HG03039 (cell line): ENCODE data around the gene FTSJ1.
A peak's percentile ranks its signal among the peaks of the same experiment; 100 is the strongest.
"Not testable (repeated sequence)": the region's sequence is repeated elsewhere in the genome, so short reads cannot be mapped to it uniquely, and the experiment has no call there.

Experiments
- ATAC-seq: cut with Tn5 transposase; IDR thresholded peaks from one replicate; pipeline ENCODE4 v1.9.1; 2021; ENCODE audit warnings: mild to moderate bottlenecking, moderate library complexity; ENCODE audit not compliant: unreplicated experiment

The FTSJ1 gene, protein sequence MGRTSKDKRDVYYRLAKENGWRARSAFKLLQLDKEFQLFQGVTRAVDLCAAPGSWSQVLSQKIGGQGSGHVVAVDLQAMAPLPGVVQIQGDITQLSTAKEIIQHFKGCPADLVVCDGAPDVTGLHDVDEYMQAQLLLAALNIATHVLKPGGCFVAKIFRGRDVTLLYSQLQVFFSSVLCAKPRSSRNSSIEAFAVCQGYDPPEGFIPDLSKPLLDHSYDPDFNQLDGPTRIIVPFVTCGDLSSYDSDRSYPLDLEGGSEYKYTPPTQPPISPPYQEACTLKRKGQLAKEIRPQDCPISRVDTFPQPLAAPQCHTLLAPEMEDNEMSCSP

DNA sequence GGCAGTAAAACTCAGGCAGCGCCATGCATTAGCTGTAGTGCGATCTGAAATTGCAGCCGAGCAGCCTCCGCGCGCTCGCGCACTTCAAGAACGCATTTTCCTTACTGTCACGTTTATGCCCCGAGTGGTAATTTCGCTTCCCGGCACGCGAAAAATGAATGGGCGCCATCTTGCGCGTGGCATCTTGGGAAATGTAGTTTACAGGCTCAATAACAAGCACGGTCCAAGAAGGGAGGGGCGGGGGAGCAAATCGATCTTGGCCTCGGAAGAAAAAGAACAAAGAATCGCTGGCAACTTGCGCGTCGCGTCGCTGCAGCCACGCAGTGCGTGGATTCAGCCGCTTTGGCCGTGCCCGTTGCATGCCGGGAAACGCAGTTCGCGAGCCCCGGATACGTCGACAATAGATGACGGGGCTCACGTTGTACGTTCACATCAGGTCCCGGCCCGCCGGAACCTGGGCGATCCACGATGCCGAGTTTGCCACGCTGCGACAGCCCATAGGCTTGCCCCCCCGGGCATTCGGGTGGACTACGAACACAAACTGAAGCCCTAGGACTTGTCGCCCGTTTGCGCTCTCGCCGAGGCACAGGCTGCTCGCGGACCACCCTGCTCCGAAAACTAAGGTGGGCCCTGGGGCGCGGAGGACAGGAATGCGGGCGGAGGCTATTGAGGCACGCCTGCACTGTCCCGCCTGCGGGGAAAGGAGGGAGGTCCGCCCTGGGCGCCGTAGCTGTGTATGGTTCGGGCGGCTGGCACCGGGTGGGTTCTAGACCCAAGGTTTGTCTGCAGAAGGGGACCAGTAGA, at the start of gene FTSJ1:
TSS of gene FTSJ1 (plus strand) at position 426 of the 804 bp plus-strand sequence. CDS start 1,849 bp downstream, outside the sequence.
- ATAC-seq, result peak; percentile 79

DNA sequence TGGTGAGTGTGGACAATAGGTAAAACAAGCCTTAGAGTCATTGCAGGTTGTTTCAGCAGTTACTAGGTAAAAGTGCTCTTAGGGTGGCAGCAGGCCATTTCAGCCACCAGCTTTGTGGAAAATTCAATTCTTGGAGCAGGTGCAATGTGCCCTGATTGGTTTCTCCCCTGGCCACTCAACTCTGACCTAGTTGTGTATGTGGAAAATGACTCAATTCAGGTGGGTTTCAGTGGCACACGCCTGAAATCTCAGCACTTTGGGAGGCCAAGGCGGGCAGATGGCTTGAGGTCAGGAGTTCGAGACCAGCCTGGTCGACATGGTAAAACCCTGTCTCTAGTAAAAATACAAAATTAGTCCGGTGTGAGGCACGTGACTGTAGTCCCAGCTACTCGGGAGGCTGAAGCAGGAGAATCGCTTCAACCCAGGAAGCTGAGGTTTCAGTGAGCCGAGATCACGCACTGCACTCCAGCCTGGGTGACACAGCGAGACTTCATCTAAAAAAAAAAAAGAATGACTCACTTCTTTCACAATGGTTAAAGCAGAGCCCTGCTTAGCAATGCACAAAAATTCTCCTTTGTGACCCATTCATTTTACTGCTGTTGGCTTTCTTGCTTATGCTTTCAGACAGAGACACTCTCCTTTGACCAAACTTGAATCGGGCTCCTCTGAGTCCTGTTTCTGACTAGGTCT, 48.8 kb upstream of the FTSJ1 start:
- not testable (repeated sequence) for ATAC-seq

GRCh38 chrX:48429606-48430005, 46.4 kb upstream of the FTSJ1 start:
- not testable (repeated sequence) for ATAC-seq

GRCh38 chrX:48430166-48430565, 45.8 kb upstream of the FTSJ1 start:
- not testable (repeated sequence) for ATAC-seq

DNA sequence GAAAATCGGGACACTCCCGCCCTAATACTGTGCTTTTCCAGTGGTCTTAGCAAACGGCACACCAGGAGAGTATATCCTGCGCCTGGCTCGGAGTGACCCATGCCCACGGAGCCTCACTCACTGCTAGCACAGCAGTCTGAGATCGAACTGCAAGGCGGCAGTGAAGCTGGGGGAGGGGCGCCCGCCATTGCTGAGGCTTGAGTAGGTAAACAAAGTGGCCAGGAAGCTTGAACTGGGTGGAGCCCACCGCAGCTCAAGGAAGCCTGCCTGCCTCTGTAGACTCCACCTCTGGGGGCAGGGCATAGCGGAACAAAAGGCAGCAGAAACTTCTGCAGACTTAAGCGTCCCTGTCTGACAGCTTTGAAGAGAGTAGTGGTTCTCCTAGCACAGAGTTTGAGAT, 42.3 kb upstream of the FTSJ1 start:
- ATAC-seq, result not testable (repeated sequence)

GRCh38 chrX:48447201-48447600, 28.8 kb upstream of the FTSJ1 start:
- ATAC-seq, result not testable (repeated sequence)

GRCh38 chrX:48450076-48450475, 25.9 kb upstream of the FTSJ1 start:
- ATAC-seq, result no peak

DNA sequence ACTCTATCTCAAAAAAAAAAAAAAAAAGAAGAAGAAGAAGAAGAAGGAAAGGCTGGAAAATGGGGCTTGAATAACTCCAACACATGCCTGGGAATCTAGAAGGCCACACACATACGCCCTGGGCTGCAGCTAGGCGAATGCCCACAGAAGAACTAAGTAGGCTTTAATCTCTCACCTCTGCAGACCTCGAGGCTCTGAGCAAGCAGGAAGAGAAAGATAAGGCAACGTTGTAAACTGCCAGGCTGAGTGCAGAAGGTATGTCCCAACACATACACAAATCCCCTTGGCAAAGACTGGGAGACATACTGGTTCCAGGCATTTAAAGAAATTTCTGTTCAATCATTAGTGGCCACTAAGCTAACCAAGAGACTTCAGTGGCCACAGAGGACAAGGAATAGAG, 24.3 kb upstream of the FTSJ1 start:
- no peak for ATAC-seq

GRCh38 chrX:48456628-48457331, 19.2 kb upstream of the FTSJ1 start:
- no peak for ATAC-seq

DNA sequence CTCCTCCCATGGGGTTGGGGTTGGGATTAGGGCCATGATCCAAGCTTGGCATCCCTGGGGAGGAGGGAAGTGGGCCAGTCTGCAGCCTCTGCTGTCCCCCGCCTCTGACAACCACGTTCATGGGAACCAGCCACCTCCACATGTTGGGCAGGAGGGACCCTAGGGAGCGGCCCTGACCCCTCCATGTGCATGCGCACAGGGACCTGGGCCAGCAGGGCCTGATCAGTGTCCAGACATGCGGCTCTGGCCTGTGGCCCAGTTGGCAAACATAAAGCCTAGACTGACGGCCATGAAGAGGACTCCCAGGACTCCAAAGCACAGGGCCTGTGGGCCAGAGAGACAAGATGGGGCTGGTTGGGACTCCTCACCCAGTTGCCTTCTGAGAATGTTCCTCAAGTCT, 17.3 kb upstream of the FTSJ1 start:
- ATAC-seq, result no peak

DNA sequence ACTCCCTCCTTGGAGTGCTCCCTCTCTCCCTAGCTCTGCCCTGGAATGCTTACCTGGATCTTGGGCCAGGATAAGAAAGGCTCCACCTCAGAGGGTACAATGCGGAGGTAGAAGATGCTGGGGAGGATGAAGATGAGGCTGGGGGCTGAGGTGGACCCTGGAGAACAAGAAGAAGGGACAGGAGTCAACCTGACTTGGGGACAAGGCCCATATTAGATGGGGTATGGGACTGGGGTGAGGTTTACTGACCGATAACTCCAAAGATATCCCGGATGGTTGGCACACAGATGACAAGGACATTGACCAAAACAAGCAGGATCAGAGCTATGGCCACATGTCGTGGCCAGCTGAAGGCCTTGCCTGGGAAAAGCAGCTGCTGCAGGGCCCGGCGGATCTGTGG, 16.5 kb upstream of the FTSJ1 start:
- ATAC-seq, result no peak

GRCh38 chrX:48460031-48460430, 16.0 kb upstream of the FTSJ1 start:
- no peak for ATAC-seq

DNA sequence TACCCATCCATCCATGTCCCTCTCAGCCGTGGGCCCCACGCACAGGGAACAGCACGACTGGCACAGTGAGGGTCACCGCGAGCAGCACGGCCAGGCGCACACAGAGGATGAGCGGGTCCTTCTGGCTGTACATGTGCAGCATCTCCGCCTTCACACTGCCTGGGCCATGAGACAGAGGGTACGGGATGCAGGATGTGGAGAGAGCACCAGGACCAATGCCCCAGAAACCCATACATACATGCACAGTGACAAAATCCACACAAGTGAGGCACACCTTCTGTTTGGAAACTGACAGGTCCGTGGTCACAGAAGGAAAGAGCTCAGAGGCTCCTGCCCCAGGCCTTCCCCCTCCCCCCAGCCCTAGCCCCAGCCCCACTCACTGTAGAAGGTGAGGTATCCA, 15.4 kb upstream of the FTSJ1 start:
- no peak for ATAC-seq

DNA sequence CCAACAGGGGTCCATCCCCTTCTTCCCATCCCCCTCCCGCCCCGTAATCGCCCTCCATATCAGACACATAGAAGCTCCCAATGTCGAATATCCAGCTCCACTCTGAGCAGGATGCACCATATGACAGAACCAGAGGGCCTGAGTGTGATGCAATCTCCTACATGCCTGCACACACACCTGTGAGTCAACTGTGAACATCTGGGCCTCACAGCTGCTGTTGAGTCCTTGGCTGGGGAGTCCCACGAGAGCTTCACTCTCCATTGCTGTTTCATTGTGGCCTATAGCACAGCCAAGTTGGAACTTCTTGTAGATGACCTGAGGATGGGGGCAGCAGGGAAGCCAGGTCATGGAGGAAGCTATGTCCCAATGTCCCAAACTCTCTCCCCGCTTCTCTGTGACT, 14.2 kb upstream of the FTSJ1 start:
- no peak for ATAC-seq

GRCh38 chrX:48465336-48465933, 10.6 kb upstream of the FTSJ1 start:
- no peak for ATAC-seq

- ATAC-seq, result no peak
Observed at GRCh38 chrX:48466696-48467095, 9.3 kb upstream of the FTSJ1 start.

GRCh38 chrX:48467281-48467761, 8.7 kb upstream of the FTSJ1 start:
- no peak for ATAC-seq

- ATAC-seq, result no peak
Observed at GRCh38 chrX:48468247-48468671, 7.7 kb upstream of the FTSJ1 start.

- ATAC-seq, result no peak
Observed at GRCh38 chrX:48468693-48469691, 7.0 kb upstream of the FTSJ1 start.
